ENCODE results near the gene RTN4IP1.
A peak's percentile ranks its signal among the peaks of the same experiment; 100 is the strongest.
"Not testable (repeated sequence)": the region's sequence is repeated elsewhere in the genome, so short reads cannot be mapped to it uniquely, and the experiment has no call there.

RTN4IP1 gene

DNA sequence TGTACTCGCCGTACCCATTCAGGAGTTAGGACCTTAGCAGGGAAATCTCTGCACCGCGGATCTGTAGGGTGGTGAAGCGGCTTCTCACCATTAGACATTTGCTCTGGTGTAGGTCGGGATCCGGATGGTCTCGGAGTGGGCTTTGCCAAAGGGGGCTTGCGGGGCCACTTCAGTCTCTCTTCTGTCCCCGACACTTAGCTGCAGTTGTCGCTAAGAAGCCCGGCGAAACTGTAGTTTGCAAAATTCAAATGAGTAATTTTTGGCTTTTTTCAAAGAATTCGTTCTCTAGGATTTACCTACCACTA lies 513 bp upstream of the RTN4IP1 start:
- DNase-seq (ENCODE audit: insufficient read length, low spot score), result no peak
- peak; percentile 51 for FAIRE-seq
- TF ChIP-seq PAX5 (IDR thresholded peaks at IDR 0.05; ENCODE audit: insufficient read depth, low read length, severe bottlenecking) (no peak), POLR2A (IDR thresholded peaks at IDR 0.05; ENCODE audit: low read depth, low read length) (no peak), TAF1 (IDR thresholded peaks at IDR 0.05; ENCODE audit: low read depth, low read length) (no peak), SPI1 (IDR thresholded peaks at IDR 0.05; ENCODE audit: low read depth, low read length) (no peak)

DNA sequence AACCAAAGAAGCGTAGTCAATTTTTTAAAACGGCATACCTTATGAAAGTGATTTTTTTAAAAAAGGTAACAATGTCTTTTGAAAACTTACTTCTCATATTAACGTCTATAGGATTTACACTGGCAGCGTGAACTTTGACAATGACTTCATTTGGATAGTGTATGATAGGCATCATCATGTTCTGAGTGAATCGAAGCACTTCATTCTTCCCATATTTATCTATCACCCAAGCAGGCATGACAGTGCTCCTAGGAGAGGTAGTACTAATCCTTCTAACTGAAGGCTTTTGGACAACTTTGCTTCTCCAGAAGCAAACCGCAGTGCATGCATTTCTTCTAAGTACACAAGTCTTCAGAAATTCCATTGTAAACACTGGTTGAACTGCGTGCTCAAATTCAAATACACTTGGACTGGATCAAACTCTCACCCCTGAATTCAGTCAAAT lies 618 bp downstream of the RTN4IP1 start:
- DNase-seq (ENCODE audit: insufficient read length, low spot score) (no peak), FAIRE-seq (no peak)
- TF ChIP-seq SPI1 (IDR thresholded peaks at IDR 0.05; ENCODE audit: low read depth, low read length), result no peak

- FAIRE-seq, result not testable (repeated sequence)
These were observed 1.5 kb downstream of the RTN4IP1 start for GRCh38 chr6:106627760-106628159.

DNA sequence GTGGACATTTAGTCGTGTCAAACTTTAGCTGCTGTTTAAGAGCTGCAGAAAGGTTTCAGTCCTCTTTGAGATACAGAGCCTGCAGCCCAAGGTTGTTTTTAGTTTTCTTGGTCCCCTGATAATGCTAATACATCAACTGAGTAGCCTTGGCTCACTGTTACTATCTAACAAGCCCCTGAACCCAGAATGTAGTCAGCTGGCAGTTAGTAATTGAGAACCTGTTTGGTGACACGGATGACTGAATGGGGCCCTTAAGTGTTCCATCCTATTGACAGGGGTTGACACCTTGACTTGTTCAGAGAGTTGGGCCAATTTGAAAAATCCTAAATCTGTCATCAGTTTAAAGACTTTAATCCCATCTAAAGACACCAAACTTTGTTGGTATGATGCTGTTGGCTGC lies 2.8 kb downstream of the RTN4IP1 start:
- no peak for DNase-seq (ENCODE audit: insufficient read length, low spot score)
- no peak for TF ChIP-seq SPI1 (IDR thresholded peaks at IDR 0.05; ENCODE audit: low read depth, low read length)
- TF ChIP-seq PAX5 (IDR thresholded peaks at IDR 0.05; ENCODE audit: insufficient read depth, low read length, severe bottlenecking), result peak; percentile 26
- TF ChIP-seq POLR2A (IDR thresholded peaks at IDR 0.05; ENCODE audit: low read depth, low read length), result no peak
- peak; percentile 60 for FAIRE-seq

More at GRCh38 chr6:106627760-106628159, 1.5 kb downstream of the RTN4IP1 start:
- not testable (repeated sequence) for DNase-seq (ENCODE audit: insufficient read length, low spot score)

- no peak for FAIRE-seq
- TF ChIP-seq POLR2A (IDR thresholded peaks at IDR 0.05; ENCODE audit: low read depth, low read length) (no peak), TAF1 (IDR thresholded peaks at IDR 0.05; ENCODE audit: low read depth, low read length) (no peak)
- no peak for DNase-seq (ENCODE audit: insufficient read length, low spot score)
These were observed 6.3 kb downstream of the RTN4IP1 start for GRCh38 chr6:106623039-106623438.

- TF ChIP-seq POU2F2 (IDR thresholded peaks at IDR 0.05; ENCODE audit: low read depth, low read length) (no peak), PAX5 (IDR thresholded peaks at IDR 0.05; ENCODE audit: insufficient read depth, low read length, severe bottlenecking) (no peak), TAF1 (IDR thresholded peaks at IDR 0.05; ENCODE audit: low read depth, low read length) (no peak), SPI1 (IDR thresholded peaks at IDR 0.05; ENCODE audit: low read depth, low read length) (no peak), POLR2A (IDR thresholded peaks at IDR 0.05; ENCODE audit: low read depth, low read length) (no peak), POLR2AphosphoS5 (IDR thresholded peaks at IDR 0.05; ENCODE audit: low read depth, low read length) (no peak)
- DNase-seq (ENCODE audit: insufficient read length, low spot score) (no peak), FAIRE-seq (no peak)
These were observed 6.9 kb downstream of the RTN4IP1 start for GRCh38 chr6:106622412-106622811.

DNA sequence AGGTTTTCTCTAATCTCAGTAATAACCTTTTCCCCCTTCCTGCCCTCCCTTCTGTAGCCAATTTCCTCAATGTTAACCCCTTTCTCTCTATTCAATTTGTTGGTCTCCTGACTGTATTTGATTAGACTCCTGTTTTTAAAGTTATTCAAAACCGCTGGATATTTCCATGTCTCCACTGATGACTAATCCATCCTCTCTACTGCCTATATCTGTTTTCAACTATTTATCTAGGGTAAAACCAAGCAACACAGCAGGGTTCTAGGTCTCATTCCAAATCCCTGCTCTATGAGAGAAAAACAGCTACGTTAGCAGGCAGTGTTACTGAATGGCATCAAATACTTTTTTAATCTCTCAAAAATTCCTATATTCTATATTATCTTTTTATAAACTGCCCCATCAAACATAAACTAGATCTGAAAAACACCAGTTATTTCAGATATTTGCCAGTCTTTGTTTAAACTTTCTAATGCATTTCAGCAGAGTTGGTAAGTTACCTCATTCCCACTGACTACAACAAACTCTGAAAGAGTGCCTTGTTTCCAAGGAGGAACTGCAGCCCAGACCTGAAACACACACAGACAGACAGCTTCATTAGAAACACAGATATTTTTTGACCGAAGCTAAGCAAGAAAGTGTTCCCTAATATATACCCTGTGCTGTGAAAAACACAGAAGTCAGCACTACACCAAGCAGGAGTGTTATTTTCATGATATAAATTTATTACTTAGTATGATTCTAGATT lies 8.2 kb downstream of the RTN4IP1 start:
- FAIRE-seq (no peak), DNase-seq (ENCODE audit: insufficient read length, low spot score) (no peak)
- TF ChIP-seq POLR2AphosphoS5 (IDR thresholded peaks at IDR 0.05; ENCODE audit: low read depth, low read length) (no peak), POLR2A (IDR thresholded peaks at IDR 0.05; ENCODE audit: low read depth, low read length) (no peak), SPI1 (IDR thresholded peaks at IDR 0.05; ENCODE audit: low read depth, low read length) (no peak), POU2F2 (IDR thresholded peaks at IDR 0.05; ENCODE audit: low read depth, low read length) (no peak), TAF1 (IDR thresholded peaks at IDR 0.05; ENCODE audit: low read depth, low read length) (no peak), PAX5 (IDR thresholded peaks at IDR 0.05; ENCODE audit: insufficient read depth, low read length, severe bottlenecking) (no peak)

GRCh38 chr6:106619223-106619622 lies 10.1 kb downstream of the RTN4IP1 start:
- FAIRE-seq, result peak; percentile 45
- TF ChIP-seq SPI1 (IDR thresholded peaks at IDR 0.05; ENCODE audit: low read depth, low read length) (no peak), POU2F2 (IDR thresholded peaks at IDR 0.05; ENCODE audit: low read depth, low read length) (no peak), POLR2AphosphoS5 (IDR thresholded peaks at IDR 0.05; ENCODE audit: low read depth, low read length) (no peak), POLR2A (IDR thresholded peaks at IDR 0.05; ENCODE audit: low read depth, low read length) (no peak), PAX5 (IDR thresholded peaks at IDR 0.05; ENCODE audit: insufficient read depth, low read length, severe bottlenecking) (no peak), TAF1 (IDR thresholded peaks at IDR 0.05; ENCODE audit: low read depth, low read length) (no peak)
- no peak for DNase-seq (ENCODE audit: insufficient read length, low spot score)

- TF ChIP-seq SPI1 (IDR thresholded peaks at IDR 0.05; ENCODE audit: low read depth, low read length), result no peak
- TF ChIP-seq POU2F2 (IDR thresholded peaks at IDR 0.05; ENCODE audit: low read depth, low read length), result no peak
- TF ChIP-seq POLR2A (IDR thresholded peaks at IDR 0.05; ENCODE audit: low read depth, low read length), result no peak
- no peak for TF ChIP-seq POLR2AphosphoS5 (IDR thresholded peaks at IDR 0.05; ENCODE audit: low read depth, low read length)
- TF ChIP-seq TAF1 (IDR thresholded peaks at IDR 0.05; ENCODE audit: low read depth, low read length), result no peak
- no peak for TF ChIP-seq PAX5 (IDR thresholded peaks at IDR 0.05; ENCODE audit: insufficient read depth, low read length, severe bottlenecking)
- DNase-seq (ENCODE audit: insufficient read length, low spot score), result no peak
- peak; percentile 65 for FAIRE-seq
These were observed 11.0 kb downstream of the RTN4IP1 start for GRCh38 chr6:106618324-106618723.

- no peak for TF ChIP-seq POU2F2 (IDR thresholded peaks at IDR 0.05; ENCODE audit: low read depth, low read length)
- no peak for TF ChIP-seq POLR2AphosphoS5 (IDR thresholded peaks at IDR 0.05; ENCODE audit: low read depth, low read length)
- no peak for TF ChIP-seq TAF1 (IDR thresholded peaks at IDR 0.05; ENCODE audit: low read depth, low read length)
- TF ChIP-seq POLR2A (IDR thresholded peaks at IDR 0.05; ENCODE audit: low read depth, low read length), result no peak
- TF ChIP-seq SPI1 (IDR thresholded peaks at IDR 0.05; ENCODE audit: low read depth, low read length), result no peak
- TF ChIP-seq PAX5 (IDR thresholded peaks at IDR 0.05; ENCODE audit: insufficient read depth, low read length, severe bottlenecking), result no peak
- no peak for DNase-seq (ENCODE audit: insufficient read length, low spot score)
- no peak for FAIRE-seq
These were observed 11.4 kb downstream of the RTN4IP1 start for GRCh38 chr6:106617857-106618256.

DNA sequence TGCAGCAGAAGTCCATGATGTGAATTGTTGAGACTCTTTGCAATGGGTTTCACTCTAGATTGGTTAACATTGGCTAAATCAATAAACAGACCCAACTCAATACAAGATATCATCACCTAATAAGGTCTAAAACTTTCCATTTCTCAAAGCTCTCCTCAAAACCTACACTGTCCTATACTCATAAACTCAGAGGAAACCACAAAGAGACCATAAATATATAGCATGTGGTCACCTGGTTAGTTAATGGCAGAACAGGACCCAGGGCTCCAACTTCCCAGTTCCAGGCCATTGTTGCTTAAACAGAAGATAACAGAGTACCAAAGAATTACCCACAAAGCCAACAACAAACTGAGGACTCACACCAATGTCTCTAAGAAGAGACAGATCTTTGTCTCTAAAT lies 12.0 kb downstream of the RTN4IP1 start:
- no peak for DNase-seq (ENCODE audit: insufficient read length, low spot score)
- TF ChIP-seq PAX5 (IDR thresholded peaks at IDR 0.05; ENCODE audit: insufficient read depth, low read length, severe bottlenecking), result no peak
- FAIRE-seq, result peak; percentile 73

Measured in GM12891 (cell line).